IPS-NIHi11 (cell line): ENCODE measurements around the gene ACVR1C.
A peak's percentile ranks its signal among the peaks of the same experiment; 100 is the strongest.
"Not testable (repeated sequence)": the region's sequence is repeated elsewhere in the genome, so short reads cannot be mapped to it uniquely, and the experiment has no call there.

Experiments
- DNase-seq: peaks from one replicate; pipeline ENCODE4 v3.0.0; 2012; ENCODE audit warnings: mixed read lengths, low spot score

ACVR1C gene

DNA sequence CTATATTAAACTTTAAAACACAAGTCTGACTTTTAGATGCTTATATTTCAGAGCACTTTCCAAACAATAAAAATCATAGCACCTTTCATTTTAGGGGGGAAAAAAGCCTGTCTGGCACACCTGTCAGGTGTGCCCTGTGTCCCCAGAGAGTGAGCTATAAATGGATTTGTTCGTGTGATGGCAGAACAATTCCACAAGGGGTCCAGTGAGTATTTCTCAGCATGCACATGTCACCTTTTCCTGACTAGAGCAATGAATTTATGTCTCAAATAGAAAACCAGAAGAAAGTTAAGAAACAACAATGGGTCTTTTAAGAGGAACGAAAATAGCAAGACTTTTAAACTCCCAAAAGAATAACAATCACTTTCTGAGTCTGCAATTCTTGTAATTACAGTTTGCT, 55.9 kb downstream of the ACVR1C start:
- peak; percentile 36 for DNase-seq

DNA sequence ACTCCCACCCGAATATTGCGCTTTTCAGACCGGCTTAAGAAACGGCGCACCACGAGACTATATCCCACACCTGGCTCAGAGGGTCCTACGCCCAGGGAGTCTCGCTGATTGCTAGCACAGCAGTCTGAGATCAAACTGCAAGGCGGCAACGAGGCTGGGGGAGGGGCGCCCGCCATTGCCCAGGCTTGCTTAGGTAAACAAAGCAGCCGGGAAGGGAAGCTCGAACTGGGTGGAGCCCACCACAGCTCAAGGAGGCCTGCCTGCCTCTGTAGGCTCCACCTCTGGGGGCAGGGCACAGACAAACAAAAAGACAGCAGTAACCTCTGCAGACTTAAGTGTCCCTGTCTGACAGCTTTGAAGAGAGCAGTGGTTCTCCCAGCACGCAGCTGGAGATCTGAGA, 62.0 kb downstream of the ACVR1C start:
- not testable (repeated sequence) for DNase-seq

DNA sequence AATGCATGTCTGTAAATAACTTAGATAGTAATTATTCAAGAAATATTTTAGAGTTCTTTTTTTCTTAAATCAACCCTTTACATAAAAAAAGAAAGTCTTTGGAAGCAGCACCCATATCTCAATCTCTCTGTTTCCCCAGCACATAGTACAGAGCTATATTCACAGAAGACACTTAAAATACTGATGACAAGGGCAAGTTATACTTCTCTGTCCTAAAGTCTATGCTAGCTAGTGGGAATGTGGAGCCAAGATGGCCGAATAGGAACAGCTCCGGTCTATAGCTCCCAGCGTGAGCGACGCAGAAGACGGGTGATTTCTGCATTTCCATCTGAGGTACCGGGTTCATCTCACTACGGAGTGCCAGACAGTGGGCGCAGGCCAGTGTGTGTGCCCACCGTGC, 62.6 kb downstream of the ACVR1C start:
- not testable (repeated sequence) for DNase-seq

DNA sequence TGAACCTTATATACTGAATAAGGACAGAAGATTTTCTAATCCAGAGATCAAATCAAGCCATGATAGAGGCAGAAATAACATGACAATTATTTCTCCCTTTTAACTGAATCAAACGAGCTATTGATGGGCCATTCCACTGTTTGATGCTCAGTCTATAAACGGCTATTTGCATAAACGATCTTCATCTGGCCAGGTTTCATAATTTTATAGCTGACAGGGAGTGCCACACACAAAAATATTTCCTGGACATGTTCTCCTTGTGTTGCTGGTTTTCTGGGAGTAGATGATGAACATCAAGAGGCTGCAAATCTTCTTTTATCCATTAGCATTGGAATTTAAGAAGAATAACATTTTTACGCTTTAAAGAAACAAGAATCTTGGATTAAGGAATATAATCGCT, 63.1 kb downstream of the ACVR1C start:
- DNase-seq: no peak

DNA sequence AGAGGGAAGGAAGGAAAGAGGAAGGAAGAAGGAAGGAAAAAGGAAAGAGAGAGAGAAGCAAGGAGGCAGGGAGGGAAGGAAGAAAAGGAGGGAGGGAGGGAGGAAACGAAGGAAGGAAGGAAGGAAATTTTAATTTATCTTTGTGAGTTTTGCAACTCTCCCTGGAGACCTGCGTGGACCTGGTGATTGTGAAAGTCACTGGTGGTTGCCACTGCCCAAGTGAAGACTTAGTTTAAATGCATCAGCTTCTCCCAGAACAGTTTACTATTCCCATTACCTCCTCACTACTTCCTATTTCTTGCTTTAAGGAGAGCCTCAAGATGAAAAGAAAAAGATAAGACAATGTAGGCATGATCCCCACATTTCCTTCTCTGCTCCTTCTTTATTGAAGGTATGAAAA, 68.8 kb downstream of the ACVR1C start:
- DNase-seq: no peak

- no peak for DNase-seq
These were observed 69.2 kb downstream of the ACVR1C start for GRCh38 chr2:157559461-157559860.

DNA sequence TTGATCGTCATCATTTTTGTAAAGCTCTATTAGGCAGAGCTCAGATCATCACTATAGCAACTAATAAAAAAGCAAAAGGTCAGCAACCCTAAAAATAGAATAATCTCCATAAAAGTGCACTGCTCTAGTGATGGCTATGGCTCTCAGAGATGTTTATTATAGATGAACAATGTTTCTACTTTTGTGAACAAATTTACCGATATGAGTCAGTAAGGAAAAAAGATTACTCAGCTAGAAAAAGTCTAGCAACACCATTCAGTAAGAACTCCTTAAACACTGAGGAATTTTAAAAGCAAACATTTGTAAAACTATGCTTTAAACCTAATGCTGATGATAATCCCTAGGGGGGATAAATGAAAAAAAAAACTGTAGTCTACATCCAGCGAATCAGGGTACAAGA, 69.6 kb downstream of the ACVR1C start:
- DNase-seq: no peak

- no peak for DNase-seq
These were observed 70.9 kb downstream of the ACVR1C start for GRCh38 chr2:157557770-157558169.

- no peak for DNase-seq
These were observed 88.6 kb downstream of the ACVR1C start for GRCh38 chr2:157540102-157540501.

- DNase-seq: no peak
These were observed 90.6 kb downstream of the ACVR1C start for GRCh38 chr2:157538064-157538463.

DNA sequence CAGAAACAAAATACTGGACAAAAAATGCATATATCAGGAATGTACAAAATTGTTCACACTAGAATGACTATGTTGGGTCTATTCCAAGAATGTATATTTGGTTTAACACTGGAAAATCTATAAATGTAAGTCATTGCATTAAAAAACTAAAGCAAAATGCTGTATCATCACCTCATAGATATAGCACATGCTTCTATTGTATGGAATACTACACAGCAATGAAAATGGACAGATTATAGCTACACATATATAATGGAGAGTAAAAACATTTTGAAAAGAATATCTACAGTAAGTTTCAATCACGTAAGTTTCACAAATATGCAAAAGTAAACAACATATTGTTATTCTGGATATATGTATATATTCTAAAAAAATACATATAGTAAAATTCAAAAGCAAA, 91.8 kb downstream of the ACVR1C start:
- no peak for DNase-seq

- no peak for DNase-seq
These were observed 99.5 kb downstream of the ACVR1C start for GRCh38 chr2:157528963-157529751.

DNA sequence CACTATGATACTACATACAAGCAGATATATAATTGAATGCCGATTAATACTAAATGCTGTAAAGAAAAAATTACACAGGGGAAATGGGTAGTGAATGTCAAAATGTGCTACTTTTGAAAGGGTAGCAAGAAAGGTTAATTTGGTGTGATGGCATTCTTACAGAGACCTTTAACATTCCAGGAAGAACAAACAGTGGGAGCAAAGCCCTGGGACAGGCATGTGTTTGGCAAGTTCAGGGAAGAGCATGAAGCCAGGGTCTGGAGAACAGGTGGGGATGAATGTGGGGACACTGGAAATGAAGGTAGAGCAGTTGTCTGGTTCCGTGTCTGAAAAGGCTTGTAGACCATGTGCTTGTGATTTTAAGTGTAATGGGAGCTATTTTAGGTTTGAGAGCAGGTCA, 102.6 kb downstream of the ACVR1C start:
- DNase-seq: no peak

GRCh38 chr2:157523270-157524247, 105.1 kb downstream of the ACVR1C start:
- DNase-seq: no peak

DNA sequence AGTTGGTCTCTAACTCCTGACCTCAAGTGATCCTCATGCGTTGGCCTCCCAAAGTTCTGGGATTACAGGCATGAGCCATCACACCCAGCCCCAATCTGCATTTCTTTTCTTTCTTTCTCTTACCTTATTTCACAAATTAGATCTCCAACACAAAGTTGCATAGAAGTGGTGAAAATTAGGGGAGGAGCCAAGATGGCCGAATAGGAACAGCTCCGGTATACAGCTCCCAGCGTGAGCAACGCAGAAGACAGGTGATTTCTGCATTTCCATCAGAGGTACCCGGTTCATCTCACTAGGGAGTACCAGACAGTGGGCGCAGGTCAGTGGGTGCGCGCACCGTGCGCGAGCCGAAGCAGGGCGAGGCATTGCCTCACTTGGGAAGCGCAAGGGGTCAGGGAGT, 113.7 kb downstream of the ACVR1C start:
- not testable (repeated sequence) for DNase-seq

- no peak for DNase-seq
These were observed 118.9 kb downstream of the ACVR1C start for GRCh38 chr2:157509744-157510143.

- no peak for DNase-seq
These were observed 120.0 kb downstream of the ACVR1C start for GRCh38 chr2:157508676-157509075.

- DNase-seq: no peak
These were observed 122.1 kb downstream of the ACVR1C start for GRCh38 chr2:157506586-157506985.

GRCh38 chr2:157504623-157505022, 124.0 kb downstream of the ACVR1C start:
- DNase-seq: no peak

DNA sequence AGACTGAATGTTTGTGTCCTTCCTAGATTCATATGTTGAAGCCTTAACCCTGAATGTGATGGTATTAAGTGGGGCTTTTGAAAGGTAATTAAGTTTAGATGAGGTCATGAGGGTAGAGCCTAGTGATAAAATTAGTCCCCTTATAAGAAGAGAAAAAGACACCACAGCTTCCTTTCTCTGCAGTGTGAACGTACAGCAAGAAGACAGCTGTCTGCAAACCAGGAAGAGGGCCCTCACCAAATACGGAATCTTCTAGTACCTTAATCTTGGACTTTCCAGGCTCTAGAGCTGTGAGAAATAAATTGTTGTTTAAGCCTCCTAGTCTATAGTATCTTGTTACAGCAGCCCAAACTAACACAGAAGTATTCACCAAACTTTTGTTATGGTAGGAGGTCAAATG, 127.6 kb downstream of the ACVR1C start:
- DNase-seq: no peak

DNA sequence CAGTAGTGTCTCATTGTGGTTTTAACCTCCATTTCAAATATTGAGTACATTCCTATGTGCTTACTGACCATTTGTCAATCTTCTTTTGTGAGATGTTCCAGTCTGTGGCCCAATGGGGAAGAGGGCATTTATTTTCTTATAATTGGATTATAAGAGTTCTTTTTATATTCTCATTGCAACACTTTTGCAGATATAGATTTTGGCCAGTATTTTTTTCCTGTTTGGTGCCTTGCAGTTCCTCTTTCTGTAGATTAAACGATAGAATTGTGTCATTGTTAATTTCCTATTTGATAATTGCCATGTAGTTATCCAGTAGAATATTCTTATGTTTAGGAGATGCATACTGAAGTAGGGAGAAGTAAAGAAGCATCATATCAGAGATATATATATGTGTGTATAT, 128.3 kb downstream of the ACVR1C start:
- DNase-seq: no peak

GRCh38 chr2:157498483-157498882, 130.2 kb downstream of the ACVR1C start:
- no peak for DNase-seq
